ENCODE results near the gene UBE3C.

GRCh38 chr7:157255201-157255606, 116.5 kb downstream of the UBE3C start:
- TF ChIP-seq CTCF (IDR thresholded peaks at IDR 0.05) (no peak), POLR2A (IDR thresholded peaks at IDR 0.05) (no peak)
